GM10266 (cell line): Measurements from ENCODE around the gene SSR1.
"Not testable (repeated sequence)": the region's sequence is repeated elsewhere in the genome, so short reads cannot be mapped to it uniquely, and the experiment has no call there.

Experiments used
- DNase-seq: peaks from one replicate; pipeline ENCODE4 v3.0.0; 2012; ENCODE audit errors: extremely low spot score
- CTCF ChIP-seq: IDR thresholded peaks from 2 replicates; pipeline ENCODE4 v1.5.1; 2012; ENCODE audit warnings: mild to moderate bottlenecking, low read depth; ENCODE audit not compliant: control insufficient read depth, insufficient read depth; ENCODE audit errors: missing control alignments

The SSR1 gene

GRCh38 chr6:7270320-7271204 is 42.4 kb downstream of the SSR1 start:
- no peak for TF ChIP-seq CTCF
- no peak for DNase-seq

GRCh38 chr6:7269816-7270215 is 43.2 kb downstream of the SSR1 start:
- DNase-seq: no peak
- no peak for TF ChIP-seq CTCF

- DNase-seq: no peak
- no peak for TF ChIP-seq CTCF
Observed at GRCh38 chr6:7268816-7269555, 44.0 kb downstream of the SSR1 start.

GRCh38 chr6:7268362-7268761 is 44.6 kb downstream of the SSR1 start:
- no peak for DNase-seq
- no peak for TF ChIP-seq CTCF

GRCh38 chr6:7267466-7268091 is 45.4 kb downstream of the SSR1 start:
- no peak for TF ChIP-seq CTCF
- DNase-seq: no peak

GRCh38 chr6:7267071-7267465 is 45.9 kb downstream of the SSR1 start:
- DNase-seq: no peak
- no peak for TF ChIP-seq CTCF

GRCh38 chr6:7265385-7265726 is 47.6 kb downstream of the SSR1 start:
- not testable (repeated sequence) for DNase-seq
